Muscle layer of duodenum (tissue), 2 donors: Measurements from ENCODE around the gene USP13.

Experiments used
- H3K27ac ChIP-seq: one replicate; pipeline ENCODE4 v1.7.0; 2013; ENCODE audit warnings: mild to moderate bottlenecking, low read length
- H3K27me3 ChIP-seq: one replicate; pipeline ENCODE4 v1.7.0; 2013; ENCODE audit warnings: low read depth, mild to moderate bottlenecking, control low read depth, low read length
- H3K36me3 ChIP-seq, 2 donors: one replicate each; pipeline ENCODE4 v1.7.0; 2013; ENCODE audit warnings: low read length in 2 of 2, control low read depth in 1 of 2, mild to moderate bottlenecking in 1 of 2; ENCODE audit not compliant: insufficient read depth in 2 of 2, control insufficient read depth in 1 of 2
- H3K4me1 ChIP-seq, 2 donors: one replicate each; pipeline ENCODE4 v1.7.0; 2013; ENCODE audit warnings: low read length in 2 of 2, mild to moderate bottlenecking in 2 of 2, control low read depth in 1 of 2, moderate library complexity in 1 of 2; ENCODE audit not compliant: insufficient read depth in 2 of 2, control insufficient read depth in 1 of 2
- H3K4me3 ChIP-seq, 2 donors: one replicate each; pipeline ENCODE4 v1.7.0; 2013; ENCODE audit warnings: low read length in 2 of 2, low read depth in 1 of 2, mild to moderate bottlenecking in 1 of 2
- H3K9me3 ChIP-seq, 2 donors: one replicate each; pipeline ENCODE4 v1.7.0; 2013; ENCODE audit warnings: low read length in 2 of 2, control low read depth in 1 of 2, mild to moderate bottlenecking in 1 of 2; ENCODE audit not compliant: control insufficient read depth in 1 of 2
- donor health status: healthy.

Gene USP13

DNA sequence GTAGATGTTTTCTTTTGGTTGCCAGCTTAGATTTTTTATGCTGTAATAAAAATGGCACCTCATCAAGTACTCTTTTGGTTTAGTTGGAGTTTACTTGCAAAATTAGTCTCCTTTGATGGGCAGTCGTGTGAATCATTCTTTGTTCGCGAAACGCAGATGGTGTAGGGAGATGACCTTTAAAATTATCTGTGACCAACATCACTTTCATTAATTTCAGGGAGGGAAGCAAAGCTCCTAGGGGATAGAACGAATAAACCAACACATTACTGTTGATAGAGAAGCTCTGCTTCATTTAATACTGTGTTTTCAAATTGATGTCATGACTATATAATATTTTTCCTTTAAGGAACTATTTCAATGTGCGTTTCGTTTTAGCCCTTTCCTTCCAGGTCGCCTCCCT is 67.4 kb downstream of the USP13 start:
- Histone ChIP-seq H3K4me3 (no peak overlapping the region), H3K4me1 (no peaks in the 10 kb centered on the region), H3K27ac (no peak overlapping the region), H3K27me3 (no peaks in the 10 kb centered on the region), H3K9me3 (no peaks in the 10 kb centered on the region), H3K36me3 (peaks cover 0 to 19% of the 10 kb centered on the region in 2 donors)

DNA sequence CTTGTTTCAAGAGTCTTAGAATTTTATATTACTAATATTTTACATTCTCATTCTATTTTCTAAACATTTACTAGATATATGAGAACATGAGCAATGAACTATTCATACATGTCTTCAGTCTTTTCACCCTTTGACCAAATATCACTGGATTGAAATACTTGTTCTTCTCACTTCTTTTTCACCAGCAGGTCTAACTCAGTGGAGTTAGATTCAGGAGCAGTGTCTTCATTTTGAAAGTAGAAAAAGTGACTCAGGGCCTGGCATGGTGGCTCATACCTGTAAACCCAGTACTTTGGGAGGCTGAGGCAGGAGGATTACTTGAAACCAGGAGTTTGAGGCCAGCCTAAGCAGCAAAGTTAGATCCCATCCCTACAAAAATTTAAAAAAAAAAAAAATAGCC is 70.8 kb downstream of the USP13 start:
- Histone ChIP-seq H3K4me3 (no peak overlapping the region), H3K36me3 (peaks cover 0 to 14% of the 10 kb centered on the region in 2 donors), H3K27me3 (no peaks in the 10 kb centered on the region), H3K9me3 (no peaks in the 10 kb centered on the region), H3K27ac (no peak overlapping the region), H3K4me1 (no peaks in the 10 kb centered on the region)

DNA sequence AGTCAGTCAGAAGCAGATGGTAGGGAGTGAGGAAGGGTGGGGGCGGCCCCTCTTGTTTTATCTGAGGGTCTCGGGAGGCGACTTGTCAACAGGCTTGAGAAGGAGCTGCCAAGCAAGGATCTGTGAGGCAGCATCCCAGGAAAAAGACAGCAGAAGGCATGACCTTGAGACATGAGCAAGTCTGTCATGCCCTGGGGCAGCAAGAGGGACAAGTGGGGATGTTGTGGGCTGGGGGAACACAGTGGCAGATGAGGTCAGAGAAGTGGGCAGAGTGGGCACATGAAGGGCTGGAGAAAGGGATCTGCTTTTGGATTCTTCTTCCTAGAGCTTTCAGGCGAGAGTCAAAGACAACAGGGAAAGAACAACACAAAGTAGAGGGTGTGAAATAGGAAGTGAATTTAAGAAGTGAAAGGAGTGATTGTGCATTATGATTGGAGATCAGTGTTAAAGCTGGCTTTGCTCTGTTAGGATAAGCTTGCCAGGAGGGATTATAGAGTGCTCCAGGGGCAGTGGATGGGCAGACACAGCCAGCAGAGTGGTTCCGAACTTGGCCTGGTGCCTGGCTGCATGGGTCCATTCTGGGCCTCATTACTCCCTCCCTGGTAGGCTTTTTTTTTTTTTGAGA is 73.3 kb downstream of the USP13 start:
- H3K27me3 ChIP-seq = no peaks in the 10 kb centered on the region
- H3K36me3 ChIP-seq = peaks cover 0 to 29% of the 10 kb centered on the region in 2 donors
- no peak overlapping the region for H3K4me3 ChIP-seq
- no peaks in the 10 kb centered on the region for H3K9me3 ChIP-seq
- H3K27ac ChIP-seq = no peak overlapping the region
- H3K4me1 ChIP-seq = no peaks in the 10 kb centered on the region

DNA sequence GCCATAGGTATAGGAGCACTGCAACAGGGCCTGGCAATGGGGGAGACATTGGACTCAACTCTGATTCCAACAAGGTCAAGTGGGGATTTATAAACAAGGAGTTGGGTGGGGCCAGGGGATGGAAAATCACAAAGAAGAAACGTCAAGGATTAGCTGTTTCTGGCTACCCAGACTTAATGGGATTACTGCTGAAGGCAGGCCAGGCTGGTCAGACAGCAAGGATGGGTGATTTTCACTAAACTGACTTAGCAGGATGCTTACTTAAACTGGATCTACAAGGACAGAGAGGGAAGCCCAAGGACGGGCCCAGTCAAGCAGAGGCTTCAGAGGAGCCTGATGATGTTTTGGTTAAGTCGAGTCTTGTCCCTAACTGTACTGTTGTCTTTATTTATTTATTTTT is 76.2 kb downstream of the USP13 start:
- Histone ChIP-seq H3K4me3 (no peak overlapping the region), H3K27me3 (no peaks in the 10 kb centered on the region), H3K4me1 (no peaks in the 10 kb centered on the region), H3K9me3 (no peaks in the 10 kb centered on the region), H3K27ac (no peak overlapping the region), H3K36me3 (peaks cover 8 to 27% of the 10 kb centered on the region in 2 donors)

DNA sequence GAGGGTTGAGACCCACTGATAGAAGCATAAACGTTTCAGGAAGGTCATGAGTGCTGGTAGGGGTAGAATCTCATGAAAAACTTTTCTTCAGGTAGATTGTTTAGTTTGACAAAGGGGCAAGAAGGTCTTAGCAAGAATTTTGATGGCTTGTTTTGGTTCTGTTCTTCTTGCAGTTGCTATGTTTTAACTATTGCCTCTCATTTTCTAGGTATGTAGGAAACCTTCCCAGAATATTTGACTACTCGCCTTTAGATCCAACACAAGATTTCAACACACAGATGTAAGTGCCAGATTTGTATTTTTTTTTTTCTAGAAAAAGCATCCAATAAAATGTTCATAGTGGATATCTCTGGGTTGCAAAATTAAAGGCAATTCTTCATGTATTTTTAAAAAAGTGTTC is 77.1 kb downstream of the USP13 start:
- Histone ChIP-seq H3K27ac (no peak overlapping the region), H3K4me3 (no peak overlapping the region), H3K4me1 (no peaks in the 10 kb centered on the region), H3K27me3 (no peaks in the 10 kb centered on the region), H3K9me3 (no peaks in the 10 kb centered on the region), H3K36me3 (peaks cover 8 to 27% of the 10 kb centered on the region in 2 donors)

DNA sequence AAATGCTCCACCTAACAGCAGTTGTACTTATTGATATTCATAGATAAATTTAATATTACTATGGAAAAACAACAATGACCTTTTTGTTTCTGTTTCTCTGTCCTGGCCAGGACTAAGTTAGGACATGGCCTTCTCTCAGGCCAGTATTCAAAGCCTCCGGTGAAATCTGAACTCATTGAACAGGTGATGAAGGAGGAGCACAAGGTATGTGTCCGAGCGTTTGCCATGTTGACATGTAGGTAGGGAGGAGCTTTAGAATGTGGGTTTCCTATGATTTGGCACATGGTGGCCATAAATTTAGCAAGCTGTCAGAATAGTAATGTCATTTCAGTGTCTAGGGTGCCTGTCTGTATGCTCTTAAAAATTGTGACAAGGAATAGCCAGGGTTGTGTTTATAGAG is 77.7 kb downstream of the USP13 start:
- no peaks in the 10 kb centered on the region for H3K27me3 ChIP-seq
- no peak overlapping the region for H3K27ac ChIP-seq
- H3K9me3 ChIP-seq = no peaks in the 10 kb centered on the region
- H3K4me3 ChIP-seq = no peak overlapping the region
- H3K36me3 ChIP-seq = peaks cover 8 to 27% of the 10 kb centered on the region in 2 donors
- no peaks in the 10 kb centered on the region for H3K4me1 ChIP-seq

DNA sequence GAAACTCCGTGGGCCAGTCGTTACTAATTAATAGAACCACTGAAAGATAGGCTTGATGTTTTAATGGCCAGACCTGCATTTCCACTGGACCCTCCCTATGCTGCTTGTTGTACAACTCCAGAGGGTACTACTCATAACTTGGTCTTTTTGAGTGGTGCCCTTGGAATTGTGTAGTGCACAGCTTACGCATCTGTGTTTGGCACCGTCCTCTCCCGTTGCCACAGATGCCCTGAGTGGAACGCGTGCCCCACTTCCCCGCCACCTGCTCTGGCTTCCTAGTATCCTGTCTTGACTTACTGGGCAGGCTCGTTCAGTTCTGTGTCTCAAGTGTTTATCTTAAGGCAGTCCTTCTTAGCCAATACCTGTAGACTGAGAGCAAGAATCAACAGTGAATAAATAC is 78.7 kb downstream of the USP13 start:
- no peaks in the 10 kb centered on the region for H3K9me3 ChIP-seq
- no peak overlapping the region for H3K27ac ChIP-seq
- no peaks in the 10 kb centered on the region for H3K27me3 ChIP-seq
- no peak overlapping the region for H3K4me3 ChIP-seq
- peaks cover 8 to 27% of the 10 kb centered on the region in 2 donors for H3K36me3 ChIP-seq
- H3K4me1 ChIP-seq = no peaks in the 10 kb centered on the region

DNA sequence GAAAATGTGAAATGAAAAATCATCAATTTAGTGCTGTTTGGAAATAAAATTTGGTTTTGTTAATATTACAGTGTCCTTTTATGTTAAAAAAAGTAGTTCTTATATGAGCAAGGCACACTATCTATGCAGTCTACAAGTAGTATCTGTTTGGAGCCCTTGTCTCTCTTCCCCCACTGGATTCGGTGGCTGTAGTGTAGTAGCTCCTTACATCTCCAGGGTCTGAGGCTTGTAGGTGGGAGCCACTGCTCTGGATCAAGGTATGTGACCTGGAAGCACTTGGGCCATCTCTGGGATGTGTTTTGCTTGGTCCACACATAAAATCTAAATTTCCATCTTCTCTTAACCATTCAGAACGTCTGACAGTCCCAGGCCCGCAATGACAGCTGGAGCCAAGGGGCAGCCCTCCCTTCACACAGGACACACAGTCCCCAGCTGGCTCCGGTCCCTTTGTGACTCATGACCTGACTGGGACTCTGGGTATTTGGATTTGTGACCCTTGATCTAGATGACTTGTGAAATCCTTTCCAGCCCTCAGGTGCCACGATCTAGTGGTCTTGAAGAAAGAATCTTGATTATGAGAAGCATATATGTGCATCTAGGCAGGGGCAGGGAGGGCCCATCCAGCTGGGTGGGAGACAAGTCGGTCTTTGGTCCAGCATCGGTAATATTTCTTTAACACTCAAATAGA is 80.0 kb downstream of the USP13 start:
- no peaks in the 10 kb centered on the region for H3K27me3 ChIP-seq
- H3K4me3 ChIP-seq = no peak overlapping the region
- H3K27ac ChIP-seq = no peak overlapping the region
- H3K36me3 ChIP-seq = peaks cover 8 to 27% of the 10 kb centered on the region in 2 donors
- H3K4me1 ChIP-seq = no peaks in the 10 kb centered on the region
- no peaks in the 10 kb centered on the region for H3K9me3 ChIP-seq

DNA sequence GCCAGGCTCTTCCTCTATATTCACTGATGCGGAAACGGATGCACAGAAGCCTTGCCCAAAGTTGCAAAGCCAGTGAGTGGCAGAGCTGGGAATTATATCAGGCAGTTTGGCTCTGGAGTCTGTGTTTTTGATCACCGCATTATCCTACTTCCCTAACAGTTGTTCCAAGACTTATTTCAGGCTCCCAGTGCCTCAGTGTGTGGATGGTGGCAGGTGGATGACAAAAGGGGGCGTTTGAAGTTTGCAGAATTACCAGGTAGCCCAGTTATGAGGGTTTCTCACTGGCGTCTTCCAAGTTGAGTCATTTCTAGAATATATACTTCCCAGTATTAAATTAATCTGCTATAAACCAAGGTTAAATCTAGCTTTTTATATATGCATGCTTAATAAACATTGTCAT is 81.0 kb downstream of the USP13 start:
- Histone ChIP-seq H3K36me3 (peaks cover 8 to 27% of the 10 kb centered on the region in 2 donors), H3K9me3 (no peaks in the 10 kb centered on the region), H3K27me3 (no peaks in the 10 kb centered on the region), H3K4me3 (no peak overlapping the region), H3K27ac (no peak overlapping the region), H3K4me1 (no peaks in the 10 kb centered on the region)

DNA sequence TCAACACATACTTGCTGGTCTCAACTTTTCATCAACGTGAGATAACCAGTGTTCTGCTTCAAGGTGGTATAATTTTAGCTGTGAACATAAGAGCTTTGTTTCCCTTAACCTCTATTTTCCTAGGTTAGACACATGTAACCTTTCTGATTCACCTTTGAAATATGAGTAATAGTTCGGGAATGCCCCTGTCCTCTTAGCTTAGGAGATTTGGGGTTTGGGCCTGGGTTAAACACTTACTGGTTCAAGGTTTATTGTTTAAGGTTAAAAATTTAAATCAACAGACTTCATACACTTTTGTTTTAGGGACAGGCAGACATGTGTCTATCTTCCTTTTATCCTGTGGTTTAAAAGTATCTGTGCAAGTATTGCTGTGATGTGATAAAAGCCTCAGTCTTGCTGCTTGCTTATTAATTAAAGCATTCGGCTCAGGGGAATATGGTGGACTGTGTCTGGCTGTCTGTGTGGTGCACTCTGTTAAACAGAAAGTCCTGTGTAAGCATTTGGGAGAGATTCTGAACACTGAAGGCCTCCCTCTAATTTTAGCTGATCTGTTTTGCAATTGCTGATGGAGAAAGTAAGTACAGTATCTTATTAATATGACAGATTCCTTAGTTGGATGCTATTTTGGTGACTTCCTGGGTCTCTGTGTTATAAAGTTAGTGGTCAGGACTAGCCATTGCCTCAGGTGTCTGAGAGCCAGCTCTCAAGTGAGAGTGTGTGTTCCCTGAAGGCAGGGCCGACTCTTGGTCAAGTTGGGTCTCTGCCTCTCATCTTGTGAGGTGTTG is 81.8 kb downstream of the USP13 start:
- no peaks in the 10 kb centered on the region for H3K4me1 ChIP-seq
- no peak overlapping the region for H3K4me3 ChIP-seq
- no peaks in the 10 kb centered on the region for H3K9me3 ChIP-seq
- no peak overlapping the region for H3K27ac ChIP-seq
- H3K36me3 ChIP-seq = peaks cover 8 to 27% of the 10 kb centered on the region in 2 donors
- no peaks in the 10 kb centered on the region for H3K27me3 ChIP-seq

DNA sequence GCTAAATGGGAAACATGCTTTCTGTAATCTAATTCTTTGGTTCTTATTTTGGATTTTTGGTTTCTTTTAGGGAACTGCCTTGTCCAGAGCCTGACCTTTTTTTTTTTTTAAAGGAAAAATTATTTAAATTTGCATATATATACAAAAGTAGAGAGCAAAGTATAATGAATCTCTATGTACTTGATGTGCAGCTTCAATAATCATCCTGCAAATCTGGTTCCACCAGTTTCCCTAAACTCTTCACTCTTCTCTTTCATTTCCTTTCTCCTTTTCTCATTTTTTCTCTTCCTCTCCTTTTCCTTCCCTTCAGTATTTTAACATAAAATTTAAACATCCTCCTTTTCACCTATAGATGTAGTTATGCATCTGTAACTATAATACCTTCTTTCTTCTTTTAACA is 82.5 kb downstream of the USP13 start:
- no peak overlapping the region for H3K4me3 ChIP-seq
- H3K36me3 ChIP-seq = peaks cover 8 to 21% of the 10 kb centered on the region in 2 donors
- no peaks in the 10 kb centered on the region for H3K27me3 ChIP-seq
- no peaks in the 10 kb centered on the region for H3K4me1 ChIP-seq
- no peak overlapping the region for H3K27ac ChIP-seq
- H3K9me3 ChIP-seq = no peaks in the 10 kb centered on the region
